GM12891 (cell line): ENCODE data around the gene OVCH1.

Source experiments
- PAX5 ChIP-seq: IDR thresholded peaks from 2 replicates; pipeline ENCODE4 v1.6.1; 2011; ENCODE audit warnings: low read length, moderate library complexity, mild to moderate bottlenecking; ENCODE audit not compliant: insufficient read depth, severe bottlenecking
- POLR2A ChIP-seq: IDR thresholded peaks from 2 replicates; pipeline ENCODE4 v1.6.1; 2011; ENCODE audit warnings: low read depth, low read length, control low read depth
- POLR2AphosphoS5 ChIP-seq: IDR thresholded peaks from 2 replicates; pipeline ENCODE4 v1.6.1; 2011; ENCODE audit warnings: low read depth, low read length, control low read depth
- POU2F2 ChIP-seq: IDR thresholded peaks from 2 replicates; pipeline ENCODE4 v1.6.1; 2011; ENCODE audit warnings: low read depth, mild to moderate bottlenecking, control low read depth, low read length, moderate library complexity
- SPI1 ChIP-seq: IDR thresholded peaks from 2 replicates; pipeline ENCODE4 v1.6.1; 2011; ENCODE audit warnings: low read depth, low read length, control low read depth
- TAF1 ChIP-seq: IDR thresholded peaks from 2 replicates; pipeline ENCODE4 v1.6.1; 2011; ENCODE audit warnings: low read depth, low read length, control low read depth

- TF ChIP-seq POLR2AphosphoS5 (no peak), POLR2A (no peak), TAF1 (no peak), POU2F2 (no peak), SPI1 (peak; percentile 84), PAX5 (no peak)
Observed at GRCh38 chr12:29398495-29398894, 99.0 kb downstream of the OVCH1 start.
